WERI-Rb-1 (cell line): Measurements from ENCODE around the gene XIRP2.

Experiments
- DNase-seq: peaks from one replicate; pipeline ENCODE4 v3.0.0-alpha.2; 2020
- H3K27ac ChIP-seq: fragments of 250-450 bp; sonication (Bioruptor Pico); 2 replicates; pipeline ENCODE4 v1.5.1; 2020; ENCODE audit warnings: mild to moderate bottlenecking, moderate library complexity
- H3K27me3 ChIP-seq: fragments of 250-450 bp; sonication (Bioruptor Pico); 2 replicates; pipeline ENCODE4 v1.5.1; 2021; ENCODE audit warnings: mild to moderate bottlenecking, low read depth, moderate library complexity; ENCODE audit not compliant: insufficient read depth, severe bottlenecking
- H3K36me3 ChIP-seq: fragments of 250-450 bp; sonication (Bioruptor Pico); 2 replicates; pipeline ENCODE4 v1.5.1; 2020; ENCODE audit warnings: mild to moderate bottlenecking, moderate library complexity
- H3K4me3 ChIP-seq: 2 replicates; pipeline ENCODE4 v1.5.1; 2011; ENCODE audit warnings: low read depth, mild to moderate bottlenecking, control low read depth, low read length
- H3K9me3 ChIP-seq: fragments of 250-450 bp; sonication (Bioruptor Pico); 2 replicates; pipeline ENCODE4 v1.5.1; 2021; ENCODE audit warnings: mild to moderate bottlenecking, moderate library complexity; ENCODE audit not compliant: severe bottlenecking
- CTCF ChIP-seq: IDR thresholded peaks from 2 replicates; pipeline ENCODE4 v1.5.1; 2011; ENCODE audit warnings: low read depth, mild to moderate bottlenecking, control low read depth, inconsistent platforms, low read length

The XIRP2 gene

GRCh38 chr2:166961933-166962332 lies 73.7 kb downstream of the XIRP2 start:
- no peak for DNase-seq
- no peak overlapping the region for H3K4me3 ChIP-seq
- no peaks in the 10 kb centered on the region for H3K9me3 ChIP-seq
- H3K27ac ChIP-seq = no peak overlapping the region
- TF ChIP-seq CTCF = no peak
- no peaks in the 10 kb centered on the region for H3K36me3 ChIP-seq
- H3K27me3 ChIP-seq = no peaks in the 10 kb centered on the region

GRCh38 chr2:166969486-166969885 lies 81.2 kb downstream of the XIRP2 start:
- Histone ChIP-seq H3K27me3 (no peaks in the 10 kb centered on the region), H3K4me3 (no peak overlapping the region), H3K9me3 (no peaks in the 10 kb centered on the region), H3K27ac (no peak overlapping the region), H3K36me3 (no peaks in the 10 kb centered on the region)
- TF ChIP-seq CTCF = no peak
- DNase-seq = no peak

GRCh38 chr2:166972002-166972401 lies 83.7 kb downstream of the XIRP2 start:
- no peaks in the 10 kb centered on the region for H3K36me3 ChIP-seq
- no peaks in the 10 kb centered on the region for H3K27me3 ChIP-seq
- no peak overlapping the region for H3K27ac ChIP-seq
- no peak for DNase-seq
- H3K4me3 ChIP-seq = no peak overlapping the region
- no peaks in the 10 kb centered on the region for H3K9me3 ChIP-seq
- no peak for TF ChIP-seq CTCF

- H3K9me3 ChIP-seq = no peaks in the 10 kb centered on the region
- no peak overlapping the region for H3K4me3 ChIP-seq
- no peak for TF ChIP-seq CTCF
- H3K36me3 ChIP-seq = no peaks in the 10 kb centered on the region
- DNase-seq = no peak
- H3K27me3 ChIP-seq = no peaks in the 10 kb centered on the region
- H3K27ac ChIP-seq = no peak overlapping the region
Measured at GRCh38 chr2:166972418-166972817, 84.1 kb downstream of the XIRP2 start.

- H3K9me3 ChIP-seq = no peaks in the 10 kb centered on the region
- H3K4me3 ChIP-seq = no peak overlapping the region
- no peak for TF ChIP-seq CTCF
- H3K27me3 ChIP-seq = no peaks in the 10 kb centered on the region
- no peak overlapping the region for H3K27ac ChIP-seq
- no peaks in the 10 kb centered on the region for H3K36me3 ChIP-seq
- no peak for DNase-seq
Measured at GRCh38 chr2:166984188-166984587, 95.9 kb downstream of the XIRP2 start.

GRCh38 chr2:166984797-166985196 lies 96.5 kb downstream of the XIRP2 start:
- no peak for DNase-seq
- no peaks in the 10 kb centered on the region for H3K36me3 ChIP-seq
- no peak overlapping the region for H3K4me3 ChIP-seq
- H3K9me3 ChIP-seq = no peaks in the 10 kb centered on the region
- H3K27ac ChIP-seq = no peak overlapping the region
- H3K27me3 ChIP-seq = no peaks in the 10 kb centered on the region
- no peak for TF ChIP-seq CTCF
